HG02763 (cell line): Measurements from ENCODE around the gene PRKN.
"Not testable (repeated sequence)": the region's sequence is repeated elsewhere in the genome, so short reads cannot be mapped to it uniquely, and the experiment has no call there.

Source experiments
- ATAC-seq: cut with Tn5 transposase; IDR thresholded peaks from one replicate; pipeline ENCODE4 v1.9.1; 2021; ENCODE audit warnings: mild to moderate bottlenecking, moderate library complexity; ENCODE audit not compliant: unreplicated experiment

PRKN gene

GRCh38 chr6:162541019-162541601 is 186.5 kb downstream of the PRKN start:
- no peak for ATAC-seq

- no peak for ATAC-seq
Observed at GRCh38 chr6:162539321-162539720, 188.2 kb downstream of the PRKN start.

GRCh38 chr6:162538643-162539064 is 188.9 kb downstream of the PRKN start:
- ATAC-seq, result no peak

GRCh38 chr6:162533009-162533400 is 194.6 kb downstream of the PRKN start:
- no peak for ATAC-seq

- no peak for ATAC-seq
Observed at GRCh38 chr6:162532283-162533008, 195.1 kb downstream of the PRKN start.

GRCh38 chr6:162531391-162531790 is 196.2 kb downstream of the PRKN start:
- ATAC-seq, result not testable (repeated sequence)

GRCh38 chr6:162528538-162528937 is 199.0 kb downstream of the PRKN start:
- no peak for ATAC-seq

GRCh38 chr6:162526960-162527359 is 200.6 kb downstream of the PRKN start:
- ATAC-seq, result no peak

GRCh38 chr6:162525181-162525580 is 202.4 kb downstream of the PRKN start:
- ATAC-seq, result no peak

- no peak for ATAC-seq
Observed at GRCh38 chr6:162512744-162513143, 214.8 kb downstream of the PRKN start.

- ATAC-seq, result no peak
Observed at GRCh38 chr6:162497389-162497788, 230.2 kb downstream of the PRKN start.

- no peak for ATAC-seq
Observed at GRCh38 chr6:162493917-162494316, 233.6 kb downstream of the PRKN start.

GRCh38 chr6:162491637-162492036 is 235.9 kb downstream of the PRKN start:
- no peak for ATAC-seq

GRCh38 chr6:162489101-162489976 is 238.2 kb downstream of the PRKN start:
- ATAC-seq, result no peak

GRCh38 chr6:162488444-162488843 is 239.1 kb downstream of the PRKN start:
- ATAC-seq, result no peak

- ATAC-seq, result no peak
Observed at GRCh38 chr6:162485464-162485863, 242.1 kb downstream of the PRKN start.

GRCh38 chr6:162481938-162482337 is 245.6 kb downstream of the PRKN start:
- ATAC-seq, result no peak

- ATAC-seq, result no peak
Observed at GRCh38 chr6:162481320-162481719, 246.2 kb downstream of the PRKN start.

GRCh38 chr6:162478192-162478671 is 249.3 kb downstream of the PRKN start:
- no peak for ATAC-seq

- no peak for ATAC-seq
Observed at GRCh38 chr6:162474722-162475121, 252.8 kb downstream of the PRKN start.

GRCh38 chr6:162471842-162472241 is 255.7 kb downstream of the PRKN start:
- ATAC-seq, result no peak

GRCh38 chr6:162468326-162468725 is 259.2 kb downstream of the PRKN start:
- no peak for ATAC-seq
